H9 (cell line): Measurements from ENCODE around the gene KRT3. TPM values are rescaled to one million over a fixed set of nuclear protein-coding genes. Genes with fewer than 3 reads are reported as not detected.

Experiments
- DNase-seq: peaks from one replicate; pipeline ENCODE4 v3.0.0-alpha.2; 2017
- H2AFZ ChIP-seq: one replicate; pipeline ENCODE4 v1.6.1; 2013; ENCODE audit warnings: mild to moderate bottlenecking, low read length, control low read depth, moderate library complexity
- H2AK5ac ChIP-seq: 2 replicates; pipeline ENCODE4 v1.6.1; 2013; ENCODE audit warnings: low read length, control low read depth, mixed read lengths; ENCODE audit not compliant: insufficient read length
- H2BK120ac ChIP-seq: one replicate; pipeline ENCODE4 v1.6.1; 2013; ENCODE audit warnings: low read depth, mild to moderate bottlenecking, low read length, control low read depth, inconsistent platforms; ENCODE audit not compliant: poor library complexity, severe bottlenecking
- H2BK12ac ChIP-seq: 2 replicates; pipeline ENCODE4 v1.6.1; 2013; ENCODE audit warnings: low read length, control low read depth, mixed read lengths, low read depth; ENCODE audit not compliant: insufficient read length
- H2BK15ac ChIP-seq: 2 replicates; pipeline ENCODE4 v1.6.1; 2013; ENCODE audit warnings: low read depth, low read length, control low read depth
- H2BK20ac ChIP-seq: one replicate; pipeline ENCODE4 v1.6.1; 2013; ENCODE audit warnings: low read depth, mild to moderate bottlenecking, low read length, control low read depth, inconsistent platforms; ENCODE audit not compliant: poor library complexity, severe bottlenecking
- H2BK5ac ChIP-seq: 2 replicates; pipeline ENCODE4 v1.6.1; 2013; ENCODE audit warnings: low read length, control low read depth, mixed read lengths; ENCODE audit not compliant: insufficient read length
- H3K14ac ChIP-seq: 2 replicates; pipeline ENCODE4 v1.6.1; 2013; ENCODE audit warnings: low read length, control low read depth; ENCODE audit not compliant: insufficient read depth
- H3K18ac ChIP-seq: 2 replicates; pipeline ENCODE4 v1.6.1; 2013; ENCODE audit warnings: low read depth, mild to moderate bottlenecking, mixed read lengths, low read length, control low read depth; ENCODE audit not compliant: insufficient read length
- H3K23ac ChIP-seq: 2 replicates; pipeline ENCODE4 v1.6.1; 2013; ENCODE audit warnings: low read length, control low read depth, mixed read lengths, low read depth; ENCODE audit not compliant: insufficient read length
- H3K23me2 ChIP-seq: 2 replicates; pipeline ENCODE4 v1.6.1; 2013; ENCODE audit warnings: low read depth, mild to moderate bottlenecking, mixed read lengths, low read length, control low read depth; ENCODE audit not compliant: insufficient read length, poor library complexity, severe bottlenecking
- H3K27ac ChIP-seq: 2 replicates; pipeline ENCODE4 v1.5.1; 2013; ENCODE audit warnings: low read length, control low read depth, mixed read lengths, low read depth; ENCODE audit not compliant: insufficient read length
- H3K27me3 ChIP-seq: 2 replicates; pipeline ENCODE4 v1.6.1; 2013; ENCODE audit warnings: low read length, control low read depth, inconsistent platforms; ENCODE audit not compliant: insufficient read depth
- H3K4ac ChIP-seq: 2 replicates; pipeline ENCODE4 v1.6.1; 2013; ENCODE audit warnings: low read depth, mild to moderate bottlenecking, control low read depth, inconsistent platforms, low read length, moderate library complexity
- H3K4me1 ChIP-seq: 2 replicates; pipeline ENCODE4 v1.6.1; 2013; ENCODE audit warnings: low read length, control low read depth, inconsistent platforms; ENCODE audit not compliant: insufficient read depth
- H3K4me2 ChIP-seq: 2 replicates; pipeline ENCODE4 v1.6.1; 2013; ENCODE audit warnings: low read length, control low read depth, mixed read lengths; ENCODE audit not compliant: insufficient read length, insufficient read depth
- H3K56ac ChIP-seq: 2 replicates; pipeline ENCODE4 v1.6.1; 2013; ENCODE audit warnings: low read depth, mild to moderate bottlenecking, mixed read lengths, low read length, control low read depth; ENCODE audit not compliant: insufficient read length
- H3K79me1 ChIP-seq: 2 replicates; pipeline ENCODE4 v1.6.1; 2013; ENCODE audit warnings: low read depth, mild to moderate bottlenecking, moderate library complexity, low read length, control low read depth, inconsistent platforms; ENCODE audit not compliant: insufficient read depth, poor library complexity, severe bottlenecking
- H3K79me2 ChIP-seq: 2 replicates; pipeline ENCODE4 v1.6.1; 2013; ENCODE audit warnings: low read length, control low read depth, inconsistent platforms; ENCODE audit not compliant: insufficient read depth
- H3K9ac ChIP-seq: 2 replicates; pipeline ENCODE4 v1.6.1; 2013; ENCODE audit warnings: low read length, control low read depth, mixed read lengths; ENCODE audit not compliant: insufficient read length; ENCODE audit errors: extremely low read depth
- H3K9me3 ChIP-seq: one replicate; pipeline ENCODE4 v1.6.1; 2013; ENCODE audit warnings: low read depth, low read length, inconsistent platforms; ENCODE audit not compliant: control insufficient read depth
- H3T11ph ChIP-seq: one replicate; pipeline ENCODE4 v1.6.1; 2013; ENCODE audit warnings: mild to moderate bottlenecking, low read length, control low read depth, inconsistent platforms
- H4K20me1 ChIP-seq: one replicate; pipeline ENCODE4 v1.6.1; 2013; ENCODE audit not compliant: control insufficient read depth, insufficient read length, insufficient read depth
- H4K5ac ChIP-seq: 2 replicates; pipeline ENCODE4 v1.6.1; 2013; ENCODE audit warnings: low read depth, mild to moderate bottlenecking, mixed read lengths, low read length, control low read depth; ENCODE audit not compliant: insufficient read length
- H4K8ac ChIP-seq: replicated peaks from 2 replicates; pipeline ENCODE4 v1.6.1; 2013; ENCODE audit warnings: low read length, control low read depth, mixed read lengths, low read depth; ENCODE audit not compliant: insufficient read length
- H4K91ac ChIP-seq: 2 replicates; pipeline ENCODE4 v1.6.1; 2013; ENCODE audit warnings: low read depth, mild to moderate bottlenecking, moderate library complexity, mixed read lengths, low read length, control low read depth; ENCODE audit not compliant: insufficient read length
- H3K27ac Mint-ChIP-seq, 3 experiments: 2 replicates in 2 of 3; 3 replicates in 1 of 3; pipeline ENCODE4 v1.8.0; 2020 to 2021; ENCODE audit warnings: mixed read lengths in 3 of 3, mild to moderate bottlenecking in 1 of 3, moderate library complexity in 1 of 3
- H3K27me3 Mint-ChIP-seq: 2 replicates; pipeline ENCODE4 v1.8.0; 2021; ENCODE audit warnings: low read depth, mild to moderate bottlenecking, moderate library complexity, mixed read lengths
- H3K36me3 Mint-ChIP-seq, 3 experiments: 2 replicates in 2 of 3; 3 replicates in 1 of 3; pipeline ENCODE4 v1.8.0; 2020 to 2021; ENCODE audit warnings: low read depth in 3 of 3, mixed read lengths in 3 of 3; ENCODE audit not compliant: insufficient read depth in 1 of 3
- H3K4me1 Mint-ChIP-seq, 2 experiments: 2 replicates each; pipeline ENCODE4 v1.8.0; 2020; ENCODE audit warnings: mixed read lengths in 2 of 2
- H3K4me3 Mint-ChIP-seq, 2 experiments: 2 replicates in 1 of 2; 3 replicates in 1 of 2; pipeline ENCODE4 v1.8.0; 2020 to 2021; ENCODE audit warnings: mild to moderate bottlenecking in 2 of 2, mixed read lengths in 2 of 2, moderate library complexity in 1 of 2
- H3K9me3 Mint-ChIP-seq, 2 experiments: 2 replicates in 1 of 2; 3 replicates in 1 of 2; pipeline ENCODE4 v1.8.0; 2020; ENCODE audit warnings: mild to moderate bottlenecking in 2 of 2, mixed read lengths in 2 of 2, moderate library complexity in 1 of 2
- CTCF ChIP-seq: fragments of 200-600 bp; sonication (generic); conservative IDR thresholded peaks from 3 replicates; pipeline ENCODE4 v1.8.0; 2021; ENCODE audit warnings: antibody characterized with exemption, mild to moderate bottlenecking
- total RNA-seq: library from RNA; stranded (reverse); gene quantifications from 2 replicates; pipeline ENCODE4 v1.2.1, GENCODE V29; 2021

KRT3 gene
- total RNA-seq, 1 experiment from 2014 or later, result not detected

GRCh38 chr12:52740584-52740983 lies 55.3 kb downstream of the KRT3 start:
- Histone ChIP-seq H2BK20ac (no peak overlapping the region), H3K23me2 (no peaks in the 10 kb centered on the region), H4K91ac (no peak overlapping the region), H2BK5ac (no peak overlapping the region), H3K4me1 (no peaks in the 10 kb centered on the region), H3K79me2 (no peaks in the 10 kb centered on the region), H2BK120ac (no peak overlapping the region), H3K79me1 (no peaks in the 10 kb centered on the region), H4K20me1 (no peaks in the 10 kb centered on the region), H3K27me3 (no peaks in the 10 kb centered on the region), H2BK15ac (no peak overlapping the region), H3K4ac (no peak overlapping the region), H3T11ph (no peak overlapping the region), H3K4me2 (no peak overlapping the region), H3K56ac (no peak overlapping the region), H3K18ac (no peak overlapping the region), H2BK12ac (no peak overlapping the region), H3K14ac (no peak overlapping the region), H2AK5ac (no peak overlapping the region), H3K9ac (no peak overlapping the region), H4K8ac (no peak overlapping the region), H3K23ac (no peak overlapping the region), H2AFZ (no peak overlapping the region), H3K27ac (no peak overlapping the region), H4K5ac (no peak overlapping the region), H3K9me3 (no peaks in the 10 kb centered on the region)
- Mint-ChIP-seq H3K9me3 (no peaks in the 10 kb centered on the region), H3K27ac (no peak overlapping the region), H3K27me3 (peaks cover 53% of the 10 kb centered on the region), H3K36me3 (no peaks in the 10 kb centered on the region), H3K4me1 (peaks cover 4% of the 10 kb centered on the region in 2 experiments; a peak in 3 of 4 replicates), H3K4me3 (no peak overlapping the region)
- DNase-seq, result no peak
- no peak for TF ChIP-seq CTCF
